SKM-1 (cell line): ENCODE measurements around the gene CPE.
A peak's percentile ranks its signal among the peaks of the same experiment; 100 is the strongest.

ENCODE experiments used
- DNase-seq: peaks from one replicate; lab custom pipeline; 2025; ENCODE audit not compliant: unreplicated experiment; lab: John Stamatoyannopoulos, UW

CPE gene

DNA sequence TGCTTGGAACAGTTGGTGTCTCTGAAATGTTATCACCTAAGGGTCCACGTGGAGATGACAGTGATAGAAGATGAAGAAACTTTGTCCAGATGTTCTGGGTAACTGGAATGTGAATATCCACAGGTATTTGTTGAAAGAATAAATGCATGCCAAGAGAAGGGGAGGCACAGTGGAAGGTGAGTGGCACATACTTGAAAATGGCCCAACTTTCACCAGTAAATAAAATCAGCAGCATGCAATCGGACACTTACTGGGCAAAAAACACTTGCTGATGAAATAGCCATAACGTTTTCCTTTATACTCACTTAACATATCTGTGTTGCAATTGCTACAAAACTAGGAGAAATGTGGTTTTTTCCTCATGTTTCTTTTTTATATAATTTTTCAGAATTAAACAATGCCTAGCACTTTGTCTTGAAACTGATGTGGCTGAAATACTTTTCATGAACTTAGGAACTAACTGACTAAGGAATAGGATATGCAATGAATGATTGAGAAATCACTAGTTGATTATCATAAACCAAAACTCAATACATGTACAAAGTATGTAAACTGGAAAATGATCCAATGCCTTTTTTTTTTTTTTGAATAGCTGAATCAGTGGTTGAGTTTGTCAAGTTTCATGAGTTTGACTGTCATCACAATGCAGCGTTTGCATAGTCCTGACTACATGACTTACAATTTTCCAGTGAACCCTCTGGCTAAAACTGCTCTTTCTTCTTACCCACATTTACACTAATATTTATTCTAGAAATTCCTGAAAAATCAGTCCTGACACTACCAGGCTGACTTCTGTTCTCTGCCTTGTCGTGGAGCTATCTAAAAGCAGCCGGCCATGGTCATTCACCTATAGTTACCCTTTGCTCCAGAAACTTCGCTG, 127.4 kb downstream of the CPE start:
- DNase-seq: no peak

DNA sequence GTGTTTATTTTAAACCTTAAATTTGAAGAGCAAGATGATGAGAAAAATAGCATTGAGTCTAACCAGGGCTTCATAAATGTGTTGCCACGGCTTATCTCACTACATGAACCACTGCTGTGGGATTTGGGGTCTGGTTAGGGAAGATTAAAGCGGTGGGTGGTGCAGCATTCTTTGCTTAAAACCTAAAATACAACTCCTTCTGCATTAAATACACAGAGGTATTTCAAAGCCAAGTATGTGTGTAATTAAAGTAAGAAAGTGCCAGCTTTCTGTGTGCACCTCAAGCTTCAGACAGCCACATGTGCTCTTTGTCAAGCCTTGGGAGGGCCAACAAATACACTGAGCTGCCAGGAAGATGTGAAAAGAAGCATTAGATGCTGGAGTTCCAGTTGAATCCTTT, 128.0 kb downstream of the CPE start:
- no peak for DNase-seq

DNA sequence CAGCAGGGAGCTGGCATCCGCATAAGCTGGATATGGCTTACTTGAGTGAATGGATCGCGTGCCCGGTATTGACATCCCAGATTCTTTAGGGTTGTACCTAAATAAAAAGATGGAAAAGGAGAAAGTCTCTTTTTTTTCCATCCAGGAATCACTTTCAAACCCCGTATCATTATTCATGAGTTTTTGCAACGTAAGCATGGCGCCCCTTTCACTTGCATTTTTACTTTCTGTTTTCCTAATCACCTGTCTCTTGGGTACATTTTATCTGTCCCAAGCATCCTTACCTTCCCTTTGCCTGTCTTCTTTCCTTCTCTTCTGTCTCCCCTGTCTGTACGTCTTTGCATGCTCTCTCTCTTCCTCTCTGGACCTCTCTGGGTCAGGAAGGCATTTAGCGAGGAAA, 128.6 kb downstream of the CPE start:
- DNase-seq: no peak

DNA sequence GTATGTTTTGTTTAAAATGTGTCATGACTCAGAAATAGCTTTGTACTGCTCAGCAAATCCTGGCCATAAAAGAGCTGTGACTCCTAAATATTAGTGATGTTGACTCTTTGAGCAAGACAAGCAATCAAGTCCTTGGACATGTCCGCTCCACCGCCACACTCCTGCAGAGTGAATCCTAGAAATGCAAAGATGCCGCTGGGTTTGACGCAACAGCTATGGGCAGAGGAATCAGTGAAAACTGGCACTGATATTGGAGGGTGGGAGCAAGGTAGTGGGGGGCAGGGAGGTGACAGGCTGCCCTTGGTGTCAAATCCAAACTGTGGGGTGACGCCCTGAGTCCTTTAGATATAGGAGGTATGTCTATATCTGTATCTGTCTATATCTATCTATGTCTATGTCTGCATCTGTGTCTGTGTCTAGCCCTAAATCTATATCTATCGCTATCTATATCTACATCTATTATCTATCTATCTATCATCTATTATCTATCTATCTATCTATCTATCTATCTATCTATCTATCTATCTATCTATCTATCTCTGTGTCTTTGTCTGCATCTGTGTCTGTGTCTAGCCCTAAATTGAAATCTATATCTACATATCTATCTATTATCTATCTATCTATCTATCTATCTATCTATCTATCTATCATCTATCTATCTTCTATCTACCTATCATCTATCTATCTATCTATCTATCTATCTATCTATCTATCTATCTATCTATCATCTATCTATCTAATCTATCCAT, 129.7 kb downstream of the CPE start:
- no peak for DNase-seq

DNA sequence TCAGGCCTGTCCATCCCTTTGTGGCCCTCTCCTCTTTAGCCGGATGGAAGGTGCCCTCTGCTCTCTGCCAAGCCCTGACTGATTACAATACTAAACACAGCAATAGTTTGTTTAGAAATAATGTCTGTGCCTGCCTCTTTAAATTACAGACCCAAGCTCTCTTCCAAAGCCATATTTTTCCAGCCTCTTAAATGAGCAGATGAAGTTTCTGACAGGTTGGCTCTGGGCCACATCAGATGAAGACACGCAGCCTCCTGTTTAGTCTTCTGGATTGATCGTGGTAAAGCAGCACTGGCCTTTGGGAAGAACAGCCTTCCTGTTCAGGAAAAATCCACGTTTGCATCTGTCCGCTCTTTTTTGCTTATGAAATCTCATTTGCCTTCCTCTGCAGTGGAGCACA, 133.6 kb downstream of the CPE start:
- DNase-seq: no peak

DNA sequence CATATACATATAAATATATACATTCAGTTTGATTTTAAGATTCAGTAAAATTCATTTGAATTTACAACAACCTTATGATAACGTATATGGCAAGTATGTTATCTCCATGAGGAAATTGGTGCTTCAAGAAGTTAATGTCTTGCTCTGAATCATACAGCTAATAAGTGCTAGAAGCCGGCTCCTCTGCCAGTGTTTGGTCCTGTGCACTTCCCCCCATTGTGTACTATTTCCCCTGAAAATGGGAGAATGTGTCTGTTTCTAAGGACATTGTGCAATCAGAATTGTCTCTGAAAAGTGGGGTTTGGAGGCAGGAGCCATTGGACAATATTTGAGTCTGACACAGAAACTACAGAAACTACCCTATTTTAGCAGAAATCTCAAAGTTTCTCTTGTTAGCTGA, 135.9 kb downstream of the CPE start:
- no peak for DNase-seq

DNA sequence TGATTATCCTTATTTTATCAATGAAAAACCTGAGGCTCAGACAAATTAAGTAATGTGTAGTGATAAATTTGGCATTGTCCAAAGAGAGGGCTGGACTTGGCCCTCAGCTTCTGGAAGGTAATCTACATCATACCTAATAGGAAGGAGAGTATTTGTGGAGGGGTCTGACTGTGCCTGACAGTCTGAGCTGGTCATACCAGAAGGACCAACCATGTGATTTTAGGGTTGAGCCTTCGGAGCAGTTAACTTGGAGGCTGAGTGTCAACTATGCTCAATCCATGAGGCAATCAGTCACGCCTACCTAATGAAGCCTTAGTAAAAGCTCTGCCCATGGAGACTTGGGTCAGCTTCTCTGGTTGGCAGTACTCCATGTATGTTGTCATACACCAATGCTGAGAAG, 136.4 kb downstream of the CPE start:
- DNase-seq: no peak

DNA sequence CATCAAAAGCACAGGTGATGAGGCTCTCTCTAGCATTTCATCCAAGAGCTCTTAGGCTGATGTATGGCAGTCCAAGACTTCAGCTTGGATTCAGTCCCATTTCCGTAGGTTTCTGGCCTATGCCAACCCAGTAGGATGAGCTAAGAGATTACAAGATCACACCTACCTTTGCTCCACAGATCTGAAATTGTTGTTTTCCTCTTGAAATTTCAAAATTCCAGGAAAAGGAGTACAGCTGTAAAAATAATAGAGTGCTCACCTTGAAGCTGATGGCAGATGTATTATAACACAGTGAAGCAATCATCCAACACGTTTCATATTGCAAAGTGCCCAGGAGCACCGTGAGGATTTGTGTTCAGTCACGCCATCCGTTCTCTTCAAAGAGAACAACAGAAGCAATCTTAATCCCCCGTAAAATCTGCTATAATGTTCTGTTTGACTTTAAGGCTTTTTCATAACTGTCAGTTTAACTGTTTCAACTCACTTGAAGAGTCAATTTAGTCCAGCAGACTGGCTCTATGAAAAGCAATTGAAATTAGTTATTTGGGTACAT, 137.5 kb downstream of the CPE start:
- DNase-seq: no peak

DNA sequence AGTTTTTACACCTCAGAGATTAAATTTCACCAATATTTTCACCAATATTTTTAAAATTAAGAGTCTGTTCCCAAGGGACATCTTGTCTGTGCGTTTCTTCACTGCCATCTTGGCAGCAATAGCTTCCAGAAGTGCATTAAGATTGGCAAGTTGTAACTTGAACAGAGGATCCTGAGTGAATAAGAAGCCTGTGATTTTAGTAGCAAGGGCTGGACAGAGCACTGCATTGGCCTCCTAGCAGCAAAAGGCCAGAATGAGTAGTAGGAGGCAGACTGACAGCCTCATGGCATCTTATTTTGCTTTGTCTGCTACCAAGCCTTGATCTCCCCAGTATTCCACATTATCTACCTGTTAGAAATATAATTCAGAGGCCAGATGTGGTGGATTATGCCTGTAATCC, 138.4 kb downstream of the CPE start:
- no peak for DNase-seq

DNA sequence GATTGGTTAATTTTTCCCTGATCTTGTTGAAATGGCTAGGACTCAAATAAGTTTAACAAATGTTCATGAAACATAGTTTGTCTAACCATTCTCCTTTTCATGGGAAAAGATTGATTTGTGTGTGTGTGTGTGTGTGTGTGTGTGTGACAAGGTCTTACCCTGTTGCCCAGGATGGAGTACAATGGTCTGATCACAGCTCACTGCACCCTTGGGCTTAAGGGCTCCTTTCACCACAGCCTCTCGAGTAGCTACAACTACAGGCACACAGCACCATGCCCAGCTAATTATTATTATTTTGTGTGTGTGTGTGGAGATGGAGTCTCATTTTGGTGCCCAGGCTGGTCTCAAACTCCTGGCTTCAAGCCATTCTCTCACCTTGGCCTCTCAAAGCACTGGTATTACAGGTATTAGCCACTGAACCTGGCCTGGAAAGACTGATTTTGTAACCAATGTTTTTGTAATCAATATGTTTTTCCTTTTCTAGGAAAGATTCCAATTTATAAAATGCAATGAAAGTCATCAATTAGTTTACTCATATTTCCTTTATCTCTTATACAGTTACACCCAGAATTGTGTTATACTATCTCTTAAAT, 139.3 kb downstream of the CPE start:
- no peak for DNase-seq

DNA sequence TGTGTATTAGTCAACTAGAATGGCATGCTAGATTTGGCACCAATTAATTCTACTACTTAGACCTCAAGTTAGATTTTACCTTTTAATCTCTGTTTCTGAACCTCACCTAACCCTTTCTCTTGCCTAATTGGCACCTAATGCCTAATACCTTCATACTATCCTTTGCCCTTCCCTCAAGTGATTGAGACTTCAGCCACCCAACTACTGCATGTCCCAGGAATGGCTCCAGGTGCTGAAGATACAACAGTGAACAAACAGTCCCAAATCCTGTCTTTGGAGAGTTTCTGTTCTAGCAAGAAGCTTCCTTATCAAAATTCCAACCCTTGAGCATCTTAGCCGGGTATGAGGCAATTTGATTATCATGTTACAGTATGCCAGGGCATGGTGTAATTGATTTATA, 139.9 kb downstream of the CPE start:
- no peak for DNase-seq

DNA sequence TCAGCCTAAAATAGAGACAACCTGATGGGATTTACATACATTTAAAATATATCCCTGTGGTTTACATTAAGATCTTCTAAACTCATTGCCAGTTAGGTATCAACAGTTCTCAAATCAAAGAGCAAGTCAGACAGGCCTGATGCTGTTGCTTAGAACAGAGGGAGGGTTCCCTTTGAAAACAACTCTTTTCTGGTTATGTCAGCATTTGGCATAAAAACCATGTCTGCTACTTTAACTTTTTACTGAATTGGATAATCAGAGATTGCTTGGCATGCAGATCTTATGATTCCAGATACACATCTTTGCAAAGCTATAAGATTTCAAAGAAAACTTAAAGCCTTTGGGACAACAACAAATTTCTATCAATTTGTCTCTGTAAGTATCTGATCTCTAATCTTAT, 140.8 kb downstream of the CPE start:
- no peak for DNase-seq

DNA sequence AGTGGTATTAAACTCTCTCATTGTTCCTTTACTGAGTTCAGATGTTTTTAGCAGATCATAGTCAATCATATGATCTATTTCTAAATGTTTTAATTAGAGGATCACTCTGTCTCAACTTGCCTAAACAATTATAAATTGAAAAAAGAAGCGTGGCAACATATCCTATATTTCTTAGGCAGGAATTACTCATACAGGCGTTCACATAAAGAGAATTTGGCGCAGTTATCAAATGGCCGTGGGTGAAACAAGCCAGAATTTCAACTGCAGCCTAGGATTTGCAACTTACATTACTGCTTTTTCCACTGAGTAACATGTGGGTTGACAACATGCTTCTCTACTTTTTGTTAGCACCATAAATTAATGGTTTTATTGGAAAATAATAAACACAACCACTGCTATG, 141.3 kb downstream of the CPE start:
- DNase-seq: no peak

DNA sequence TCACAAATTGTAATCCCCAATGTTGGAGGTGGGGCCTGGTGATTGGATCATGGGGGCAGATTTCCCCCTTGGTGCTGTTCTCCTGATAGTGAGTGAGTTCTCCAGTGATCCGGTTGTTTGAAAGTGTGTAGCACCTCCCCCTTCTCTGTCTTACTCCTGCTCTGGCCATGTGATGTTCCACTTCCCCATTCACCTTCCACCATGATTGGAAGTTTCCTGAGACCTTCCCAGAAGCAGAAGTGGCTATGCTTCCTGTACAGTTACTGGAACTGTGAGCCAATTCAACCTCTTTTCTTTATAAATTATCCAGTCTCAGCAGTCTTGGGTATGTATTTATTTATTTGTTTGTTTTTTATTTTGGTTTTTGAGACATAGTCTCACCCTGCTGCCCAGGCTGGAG, 143.2 kb downstream of the CPE start:
- no peak for DNase-seq

DNA sequence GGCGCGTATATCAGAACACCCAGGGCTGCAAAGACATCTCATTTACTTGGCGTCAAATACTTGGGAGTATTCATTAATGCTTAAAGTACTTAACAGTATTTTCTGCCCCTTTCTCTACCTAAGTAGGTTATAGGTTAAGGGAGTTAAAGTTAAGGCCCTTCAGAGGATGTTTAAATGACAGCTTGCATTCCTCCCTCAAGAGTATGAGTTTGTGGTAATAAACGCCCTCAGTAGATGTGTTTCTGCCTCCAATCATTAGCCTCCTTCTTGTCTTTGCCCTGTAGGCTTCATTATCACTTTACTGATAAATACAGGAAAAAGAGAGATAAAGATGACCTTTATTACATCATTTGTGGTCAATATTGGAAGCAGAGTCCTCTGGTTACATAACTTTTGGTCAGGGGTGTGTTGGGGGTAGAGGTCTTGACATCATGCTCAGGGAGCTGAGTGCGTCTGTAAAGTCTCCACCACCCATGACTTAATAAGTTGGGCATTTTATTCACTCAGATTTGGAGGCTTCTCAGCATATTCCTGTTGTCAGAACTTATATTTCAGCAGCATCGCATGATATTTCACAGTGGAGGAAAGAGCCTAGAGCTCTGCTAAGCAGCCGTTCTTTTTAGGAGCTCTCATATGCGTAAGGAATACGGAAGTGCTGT, 145.9 kb downstream of the CPE start:
- no peak for DNase-seq

DNA sequence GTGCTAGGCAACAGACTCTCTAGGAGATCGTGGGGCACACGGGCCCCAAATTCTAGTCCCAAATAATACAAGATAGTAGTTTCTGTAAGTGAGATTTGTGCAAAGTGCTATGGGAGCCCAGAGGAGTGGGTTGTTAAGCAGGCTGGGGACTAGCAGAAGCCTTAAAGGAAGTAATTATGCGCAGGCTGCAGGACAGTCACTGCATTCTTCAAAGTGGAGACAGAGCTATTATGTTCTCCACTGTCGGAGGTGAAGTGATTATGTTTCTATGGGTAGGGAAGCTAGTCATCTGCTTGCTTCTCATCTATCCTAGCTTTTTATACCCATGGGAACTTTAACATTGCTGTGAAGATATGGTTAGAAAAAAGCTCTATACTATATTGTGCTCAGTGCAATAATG, 154.2 kb downstream of the CPE start:
- DNase-seq: no peak

DNA sequence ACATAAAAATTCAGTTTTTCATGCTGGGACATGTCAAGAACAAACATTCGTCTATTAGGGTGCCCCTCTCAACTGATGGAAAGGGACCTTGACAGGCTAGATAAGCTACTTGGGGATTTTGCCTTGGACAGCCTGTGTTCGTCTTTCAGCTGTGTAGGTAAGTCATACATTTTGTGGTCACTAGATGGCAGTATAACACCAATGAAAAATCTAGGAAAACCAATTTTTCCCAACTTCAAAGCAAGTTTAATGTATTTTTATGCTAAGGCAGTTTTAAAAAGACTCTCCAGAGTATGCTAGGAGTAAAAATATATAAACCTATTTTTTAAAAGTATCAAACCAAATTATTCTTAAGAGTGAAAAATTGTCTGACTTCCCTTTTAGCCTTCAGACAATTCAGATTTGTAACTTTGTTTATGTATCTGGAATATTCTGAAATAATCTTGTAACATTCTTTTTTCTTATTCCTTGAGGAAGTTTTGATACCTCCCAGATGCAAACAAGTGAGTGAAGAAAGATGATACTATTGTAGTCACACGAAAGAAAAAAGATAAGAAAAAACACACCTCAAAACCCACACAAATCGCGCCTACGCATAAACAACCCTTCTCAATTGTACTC, 158.3 kb downstream of the CPE start:
- DNase-seq: peak; percentile 31

DNA sequence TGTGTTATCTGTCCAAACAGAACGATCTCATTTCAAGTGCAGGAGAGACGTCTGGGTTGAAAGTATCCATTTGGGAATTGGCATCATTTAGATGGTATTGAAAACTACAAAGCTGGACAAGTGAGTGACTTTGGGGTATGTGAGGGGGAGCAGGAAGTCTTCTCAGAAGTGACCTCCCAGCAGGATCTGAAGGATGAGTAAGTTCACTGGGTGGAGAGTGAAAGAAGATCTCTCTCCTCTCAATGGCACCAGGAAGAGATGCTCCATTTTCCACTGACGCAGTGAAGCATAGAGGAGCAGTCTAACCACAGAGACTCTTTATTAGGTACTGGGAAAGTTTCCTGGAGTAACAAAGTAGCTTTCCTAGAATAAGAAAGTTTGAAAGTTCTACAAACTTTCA, 161.0 kb downstream of the CPE start:
- DNase-seq: no peak

DNA sequence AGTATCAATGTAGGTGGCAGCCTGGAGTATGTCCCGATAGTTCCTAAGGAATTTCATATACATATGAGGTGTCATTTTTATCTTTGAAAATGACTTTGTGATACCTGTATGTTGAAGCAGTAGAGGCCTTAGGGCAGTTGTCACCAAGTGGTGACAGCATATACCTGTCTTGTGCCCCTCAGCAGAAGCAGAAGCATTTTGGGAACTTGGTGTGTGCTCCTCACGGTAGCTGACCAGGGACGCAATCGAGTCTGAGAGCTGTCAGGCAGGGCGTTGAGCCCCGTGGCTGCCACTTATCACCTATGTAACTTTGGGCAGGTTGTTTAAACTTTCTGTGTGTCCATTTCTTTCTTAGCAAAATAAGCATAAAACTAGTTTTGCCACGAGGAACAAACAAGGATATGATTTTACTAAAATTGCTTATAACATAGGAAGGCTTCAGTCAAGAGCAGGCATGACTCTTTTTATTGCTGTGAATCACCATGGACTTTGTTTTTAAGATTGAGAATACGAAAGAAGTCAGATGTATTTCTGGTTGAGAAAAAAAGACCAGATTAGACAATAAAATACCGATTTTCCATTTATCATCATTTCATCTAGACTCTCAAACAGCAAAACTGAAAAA, 161.5 kb downstream of the CPE start:
- DNase-seq: no peak

DNA sequence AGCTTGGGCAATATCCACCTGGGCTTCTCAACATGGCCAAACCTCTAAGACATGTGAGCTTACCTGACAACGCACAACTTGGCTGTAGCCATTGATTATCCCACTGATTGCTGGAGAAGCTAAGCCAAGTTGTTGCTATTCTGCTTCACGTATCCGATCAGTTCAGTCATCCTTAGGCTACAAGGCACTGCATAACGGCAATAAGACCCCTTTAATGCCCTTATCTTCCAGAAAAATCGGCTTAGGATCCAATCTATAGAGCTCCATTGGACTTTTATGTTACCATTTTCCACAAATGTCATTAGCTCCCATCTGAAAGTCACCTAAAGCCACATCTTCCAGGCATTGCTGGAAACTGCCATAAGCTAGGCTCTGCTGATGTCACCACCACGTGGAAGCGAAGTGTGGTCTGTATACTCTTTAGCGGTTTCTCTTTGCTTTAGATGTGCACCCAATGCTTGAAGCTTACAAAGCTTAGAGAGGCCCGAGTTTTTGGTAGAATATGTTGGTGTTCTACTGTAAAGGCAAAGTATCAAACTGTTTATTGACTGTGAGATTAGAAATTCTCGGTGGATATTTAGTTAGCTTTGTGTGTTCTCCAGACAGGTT, 163.1 kb downstream of the CPE start:
- DNase-seq: no peak
